Measurements from ENCODE around the gene CAPN15. TPM values are rescaled to one million over a fixed set of nuclear protein-coding genes. Genes with fewer than 3 reads are reported as not detected.

CAPN15 gene
- total RNA-seq, 2 experiments from 2014 or later = 32.9 to 54.0 TPM

- Histone ChIP-seq H3K79me2 (ENCODE audit: insufficient read depth, low read depth, low read length) (no peaks in the 10 kb centered on the region), H3K9me3 (ENCODE audit: low read length) (no peaks in the 10 kb centered on the region), H3K4me2 (ENCODE audit: low read length) (no peak overlapping the region), H3K9me2 (ENCODE audit: insufficient read depth, low read length) (no peaks in the 10 kb centered on the region), H3K4me1 (ENCODE audit: insufficient read depth, low read length, poor library complexity, severe bottlenecking) (peaks cover 10% of the 10 kb centered on the region), H3K4me3 (ENCODE audit: low read depth, low read length, poor library complexity, severe bottlenecking) (no peak overlapping the region), H3K36me3 (ENCODE audit: insufficient read depth, low read length) (no peaks in the 10 kb centered on the region), H3K27ac (ENCODE audit: low read depth, low read length, poor library complexity, severe bottlenecking) (no peak overlapping the region), H2AFZ (ENCODE audit: low read length) (no peak overlapping the region), H4K20me1 (ENCODE audit: insufficient read depth, low read length) (no peaks in the 10 kb centered on the region)
- no TSS peak for BruUV-seq (replicated peaks)
- ChIA-PET CTCF (ENCODE audit: unreplicated experiment) (no interaction called here), POLR2A (interaction anchor here (0.6 kb wide), 1 partner anchor 1384 kb away, joined by 5 read pairs; the partner anchor contains the start of gene RPS2)
- no peak for DNase-seq (ENCODE audit: low spot score)
- intact Hi-C loops (cut with micrococcal nuclease; ENCODE audit: unreplicated experiment) = no loop called here
- TF ChIP-seq EZH2phosphoT487 (IDR thresholded peaks at IDR 0.05; ENCODE audit: borderline replicate concordance, low read depth, low read length) = no peak
- TF ChIP-seq CTCF (conservative IDR thresholded peaks at IDR 0.05; ENCODE audit: low read length) = no peak
These were observed 53.5 kb downstream of the CAPN15 start for GRCh38 chr16:580946-581498.

GRCh38 chr16:582218-582613, 54.7 kb downstream of the CAPN15 start:
- H2AFZ ChIP-seq (ENCODE audit: low read length) = no peak overlapping the region
- H3K4me1 ChIP-seq (ENCODE audit: insufficient read depth, low read length, poor library complexity, severe bottlenecking) = peaks cover 6% of the 10 kb centered on the region
- H4K20me1 ChIP-seq (ENCODE audit: insufficient read depth, low read length) = no peaks in the 10 kb centered on the region
- ChIA-PET CTCF (ENCODE audit: unreplicated experiment) (interaction anchor here (0.5 kb wide), 1 partner anchor 93 kb away, joined by 4 read pairs; the partner anchor contains the start of gene RHBDL1), POLR2A (interaction anchor here (0.6 kb wide), 1 partner anchor 143 kb away, joined by 3 read pairs; no protein-coding TSS in a partner anchor)
- no peak for DNase-seq (ENCODE audit: low spot score)
- H3K4me3 ChIP-seq (ENCODE audit: low read depth, low read length, poor library complexity, severe bottlenecking) = no peak overlapping the region
- TF ChIP-seq CTCF (conservative IDR thresholded peaks at IDR 0.05; ENCODE audit: low read length) = no peak
- H3K79me2 ChIP-seq (ENCODE audit: insufficient read depth, low read depth, low read length) = peaks cover under 1% of the 10 kb centered on the region; the same call in 1 of the 2 replicates
- H3K4me2 ChIP-seq (ENCODE audit: low read length) = no peak overlapping the region
- BruUV-seq (replicated peaks) = no TSS peak
- H3K27ac ChIP-seq (ENCODE audit: low read depth, low read length, poor library complexity, severe bottlenecking) = no peak overlapping the region
- no peaks in the 10 kb centered on the region for H3K9me2 ChIP-seq (ENCODE audit: insufficient read depth, low read length)
- no peaks in the 10 kb centered on the region for H3K9me3 ChIP-seq (ENCODE audit: low read length)
- peaks cover under 1% of the 10 kb centered on the region; the same call in 1 of the 2 replicates for H3K36me3 ChIP-seq (ENCODE audit: insufficient read depth, low read length)
- intact Hi-C loops (cut with micrococcal nuclease; ENCODE audit: unreplicated experiment) = no loop called here

GRCh38 chr16:582614-583331, 55.3 kb downstream of the CAPN15 start:
- ChIA-PET CTCF (ENCODE audit: unreplicated experiment) (interaction anchor here (0.5 kb wide), 1 partner anchor 93 kb away, joined by 4 read pairs; the partner anchor contains the start of gene RHBDL1), POLR2A (interaction anchor here (0.6 kb wide), 1 partner anchor 144 kb away, joined by 3 read pairs; no protein-coding TSS in a partner anchor)
- no peak overlapping the region for H2AFZ ChIP-seq (ENCODE audit: low read length)
- H3K4me3 ChIP-seq (ENCODE audit: low read depth, low read length, poor library complexity, severe bottlenecking) = no peak overlapping the region
- peaks cover 12% of the 10 kb centered on the region for H3K4me1 ChIP-seq (ENCODE audit: insufficient read depth, low read length, poor library complexity, severe bottlenecking)
- H3K79me2 ChIP-seq (ENCODE audit: insufficient read depth, low read depth, low read length) = peaks cover 6% of the 10 kb centered on the region; the same call in 1 of the 2 replicates
- BruUV-seq (replicated peaks) = no TSS peak
- intact Hi-C loops (cut with micrococcal nuclease; ENCODE audit: unreplicated experiment) = no loop called here
- no peak for DNase-seq (ENCODE audit: low spot score)
- no peaks in the 10 kb centered on the region for H4K20me1 ChIP-seq (ENCODE audit: insufficient read depth, low read length)
- no peaks in the 10 kb centered on the region for H3K9me2 ChIP-seq (ENCODE audit: insufficient read depth, low read length)
- H3K36me3 ChIP-seq (ENCODE audit: insufficient read depth, low read length) = peaks cover 4% of the 10 kb centered on the region; the same call in 1 of the 2 replicates
- H3K9me3 ChIP-seq (ENCODE audit: low read length) = no peaks in the 10 kb centered on the region
- H3K27ac ChIP-seq (ENCODE audit: low read depth, low read length, poor library complexity, severe bottlenecking) = no peak overlapping the region
- no peak overlapping the region for H3K4me2 ChIP-seq (ENCODE audit: low read length)
- TF ChIP-seq CTCF (conservative IDR thresholded peaks at IDR 0.05; ENCODE audit: low read length) (no peak), EZH2phosphoT487 (IDR thresholded peaks at IDR 0.05; ENCODE audit: borderline replicate concordance, low read depth, low read length) (no peak)
